ENCODE data around the gene ERFE. TPM values are rescaled to one million over a fixed set of nuclear protein-coding genes. Genes with fewer than 3 reads are reported as not detected.

The ERFE gene
- total RNA-seq, 1 donor from 2014 or later = not detected

GRCh38 chr2:238190445-238190844 is 31.7 kb downstream of the ERFE start:
- Histone ChIP-seq H3K27ac (no peak overlapping the region), H3K4me1 (no peaks in the 10 kb centered on the region), H3K4me3 (no peak overlapping the region), H3K36me3 (peaks cover 93% of the 10 kb centered on the region), H3K27me3 (ENCODE audit: low read depth) (no peaks in the 10 kb centered on the region), H3K9me3 (no peaks in the 10 kb centered on the region)
- intact Hi-C loops (cut with DNase I) = no loop called here
- no peak for TF ChIP-seq CTCF (IDR thresholded peaks at IDR 0.05)
- ATAC-seq (no peak), DNase-seq (no peak)

GRCh38 chr2:238202326-238203093 is 43.7 kb downstream of the ERFE start:
- no peak for DNase-seq

GRCh38 chr2:238203094-238203972 is 44.6 kb downstream of the ERFE start, which contains the start of gene ILKAP:
Gene ILKAP (minus strand): TSS chr2:238203695. CDS start chr2:238203553, 142 bp downstream.
- no peaks in the 10 kb centered on the region for H3K36me3 ChIP-seq
- DNase-seq (peak; percentile 94), ATAC-seq (peak; percentile 99)
- TF ChIP-seq CTCF (IDR thresholded peaks at IDR 0.05) = no peak
- no peaks in the 10 kb centered on the region for H3K9me3 ChIP-seq
- H3K4me3 ChIP-seq = peak within 1 kb of the TSS; percentile 68
- H3K4me1 ChIP-seq = peaks cover 42% of the 10 kb centered on the region
- H3K27me3 ChIP-seq (ENCODE audit: low read depth) = no peaks in the 10 kb centered on the region
- intact Hi-C loops (cut with DNase I) = no loop called here
- H3K27ac ChIP-seq = peak within 1 kb of the TSS; percentile 91

More at GRCh38 chr2:238202326-238203093, 43.7 kb downstream of the ERFE start:
- TF ChIP-seq CTCF (IDR thresholded peaks at IDR 0.05) = no peak
- H3K27ac ChIP-seq = peak overlapping the region; percentile 91
- no peaks in the 10 kb centered on the region for H3K27me3 ChIP-seq (ENCODE audit: low read depth)
- H3K4me1 ChIP-seq = peaks cover 45% of the 10 kb centered on the region
- intact Hi-C loops (cut with DNase I) = no loop called here
- no peaks in the 10 kb centered on the region for H3K36me3 ChIP-seq
- no peak for ATAC-seq
- no peaks in the 10 kb centered on the region for H3K9me3 ChIP-seq
- peak overlapping the region; percentile 68 for H3K4me3 ChIP-seq

GRCh38 chr2:238203973-238204683 is 45.4 kb downstream of the ERFE start:
- DNase-seq (no peak), ATAC-seq (no peak)
- Histone ChIP-seq H3K27ac (peak overlapping the region; percentile 91), H3K27me3 (ENCODE audit: low read depth) (no peaks in the 10 kb centered on the region), H3K4me3 (peak overlapping the region; percentile 68), H3K9me3 (no peaks in the 10 kb centered on the region), H3K36me3 (no peaks in the 10 kb centered on the region), H3K4me1 (peaks cover 34% of the 10 kb centered on the region)
- no peak for TF ChIP-seq CTCF (IDR thresholded peaks at IDR 0.05)
- intact Hi-C loops (cut with DNase I) = no loop called here

- no peaks in the 10 kb centered on the region for H3K9me3 ChIP-seq
- no peaks in the 10 kb centered on the region for H3K36me3 ChIP-seq
- H3K27me3 ChIP-seq (ENCODE audit: low read depth) = no peaks in the 10 kb centered on the region
- no peak overlapping the region for H3K4me3 ChIP-seq
- intact Hi-C loops (cut with DNase I) = no loop called here
- no peak overlapping the region for H3K27ac ChIP-seq
- no peak for ATAC-seq
- no peak for TF ChIP-seq CTCF (IDR thresholded peaks at IDR 0.05)
- no peak for DNase-seq
- peaks cover 13% of the 10 kb centered on the region for H3K4me1 ChIP-seq
Observed at GRCh38 chr2:238207006-238207405, 48.2 kb downstream of the ERFE start.

Measured in lower lobe of right lung (tissue), 2 donors.